ENCODE data around the gene CD300LF. TPM values are rescaled to one million over a fixed set of nuclear protein-coding genes. Genes with fewer than 3 reads are reported as not detected.

The CD300LF gene
- total and polyA plus RNA-seq, 2 experiments from 2014 or later: not detected

GRCh38 chr17:74728702-74729075 lies 16.0 kb upstream of the CD300LF start:
- Histone ChIP-seq H2AFZ (no peak overlapping the region), H3K4me2 (no peak overlapping the region), H3K4me3 (no peak overlapping the region), H3K27me3 (ENCODE audit: insufficient read depth) (no peaks in the 10 kb centered on the region), H3K79me2 (replicated peaks; ENCODE audit: insufficient read depth) (no peaks in the 10 kb centered on the region), H4K20me1 (replicated peaks; ENCODE audit: insufficient read depth) (no peaks in the 10 kb centered on the region), H3K27ac (ENCODE audit: low read depth) (no peak overlapping the region), H3K9me2 (ENCODE audit: insufficient read depth) (no peaks in the 10 kb centered on the region), H3K36me3 (ENCODE audit: insufficient read depth) (no peaks in the 10 kb centered on the region), H3F3A (replicated peaks; ENCODE audit: low read depth) (peaks cover 15% of the 10 kb centered on the region), H3K4me1 (ENCODE audit: insufficient read depth) (no peaks in the 10 kb centered on the region)
- ATAC-seq: no peak
- H3K9me3 Mint-ChIP-seq: no peaks in the 10 kb centered on the region; the same call in 2 of the 3 replicates
- no peak overlapping the region for H3K4me3 Mint-ChIP-seq
- TF ChIP-seq NANOG (IDR thresholded peaks at IDR 0.05; ENCODE audit: borderline replicate concordance) (no peak), ZNF114 (CRISPR knock-in tag; IDR thresholded peaks at IDR 0.05) (no peak), JUNB (IDR thresholded peaks at IDR 0.05; ENCODE audit: unreplicated experiment) (no peak), ZNF462 (CRISPR knock-in tag; IDR thresholded peaks at IDR 0.05) (no peak), POLR2AphosphoS5 (IDR thresholded peaks at IDR 0.05; ENCODE audit: low read depth) (no peak), CTCF (conservative IDR thresholded peaks at IDR 0.05; ENCODE audit: low read depth in 2 of 2) (no peak), CREB1 (CRISPR knock-in tag; IDR thresholded peaks at IDR 0.05; ENCODE audit: low read depth) (no peak), REST (IDR thresholded peaks at IDR 0.05; ENCODE audit: unreplicated experiment) (no peak), ZNF331 (CRISPR knock-in tag; IDR thresholded peaks at IDR 0.05; ENCODE audit: low read depth) (no peak), EZH2phosphoT487 (IDR thresholded peaks at IDR 0.05; ENCODE audit: unreplicated experiment) (no peak), EZH2 (IDR thresholded peaks at IDR 0.05; ENCODE audit: low read depth, unreplicated experiment) (no peak), STAT1 (IDR thresholded peaks at IDR 0.05; ENCODE audit: unreplicated experiment) (no peak)
- TF ChIP-seq, protein P1, sequence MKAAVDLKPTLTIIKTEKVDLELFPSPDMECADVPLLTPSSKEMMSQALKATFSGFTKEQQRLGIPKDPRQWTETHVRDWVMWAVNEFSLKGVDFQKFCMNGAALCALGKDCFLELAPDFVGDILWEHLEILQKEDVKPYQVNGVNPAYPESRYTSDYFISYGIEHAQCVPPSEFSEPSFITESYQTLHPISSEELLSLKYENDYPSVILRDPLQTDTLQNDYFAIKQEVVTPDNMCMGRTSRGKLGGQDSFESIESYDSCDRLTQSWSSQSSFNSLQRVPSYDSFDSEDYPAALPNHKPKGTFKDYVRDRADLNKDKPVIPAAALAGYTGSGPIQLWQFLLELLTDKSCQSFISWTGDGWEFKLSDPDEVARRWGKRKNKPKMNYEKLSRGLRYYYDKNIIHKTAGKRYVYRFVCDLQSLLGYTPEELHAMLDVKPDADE (IDR thresholded peaks at IDR 0.05): no peak
- no peaks in the 10 kb centered on the region for H3K27me3 Mint-ChIP-seq (ENCODE audit: insufficient read depth, low read depth, poor library complexity)
- no peaks in the 10 kb centered on the region for H3K36me3 Mint-ChIP-seq (ENCODE audit: low read depth)
- no peak overlapping the region for H3K27ac Mint-ChIP-seq
- DNase-seq (ENCODE audit: low spot score): no peak
- no peaks in the 10 kb centered on the region for H3K4me1 Mint-ChIP-seq

All from GM23338 (cell line).